Peyer's patch (tissue), 4 donors: ENCODE results near the gene KLHL36.

Experiments
- CTCF ChIP-seq, 6 experiments: fragments of 450-650 bp in 4 of 6; fragments of 200-600 bp in 2 of 6; sonication (generic) in 1 of 6; IDR thresholded peaks; one replicate each; pipeline ENCODE4 v1.5.1; 2017 to 2019; ENCODE audit warnings: antibody characterized with exemption in 6 of 6, mild to moderate bottlenecking in 3 of 6, moderate library complexity in 1 of 6
- POLR2A ChIP-seq, 2 donors: fragments of 450-650 bp; IDR thresholded peaks; one replicate each; pipeline ENCODE4 v1.5.1; 2017; ENCODE audit warnings: antibody characterized with exemption in 2 of 2, mild to moderate bottlenecking in 2 of 2, moderate library complexity in 2 of 2

DNA sequence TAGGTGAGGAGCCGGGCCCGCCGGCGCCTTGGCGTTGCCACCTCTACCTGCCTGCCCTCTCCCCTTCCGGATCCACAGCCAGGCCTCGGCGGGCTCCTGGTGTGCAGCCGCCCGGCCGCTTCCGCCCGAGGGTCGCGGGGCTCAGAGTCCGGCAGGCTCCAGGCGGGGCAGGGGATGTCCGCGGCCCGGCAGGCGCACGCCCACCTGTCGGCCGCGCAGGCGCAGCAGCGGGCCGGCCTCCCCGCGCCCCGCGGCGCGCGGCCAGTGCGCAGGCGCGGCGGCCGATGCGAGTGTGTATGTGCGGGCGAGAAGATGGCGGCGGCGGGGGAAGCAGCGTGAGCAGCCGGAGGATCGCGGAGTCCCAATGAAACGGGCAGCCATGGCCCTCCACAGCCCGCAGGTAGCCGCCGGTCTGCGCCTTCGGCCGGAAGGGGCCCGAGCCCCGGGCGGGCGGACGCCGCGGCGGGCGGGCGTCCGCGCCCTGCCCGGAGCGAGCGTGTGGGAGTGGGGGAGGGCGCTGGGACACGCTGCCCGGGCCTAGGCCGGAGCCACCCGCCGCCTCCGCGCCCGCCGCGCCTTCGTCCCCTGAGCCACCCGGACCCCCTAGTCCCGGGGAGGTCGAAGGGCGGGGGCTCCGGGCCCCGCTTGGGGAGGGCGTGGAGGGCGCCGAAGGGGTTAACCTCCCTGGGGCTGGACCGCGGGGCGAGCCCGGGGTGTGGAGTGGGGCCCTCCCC, 51.6 kb downstream of the KLHL36 start, which contains the start of gene USP10:
- TF ChIP-seq CTCF (IDR thresholded peaks at IDR 0.05) (no peak), POLR2A (IDR thresholded peaks at IDR 0.05) (peak in 1 of 2 donors; percentile 51)
